OCI-LY1 (cell line): ENCODE results near the gene CCDC8.

Experiments used
- H2AFZ ChIP-seq: fragments of 200-600 bp; sonication (generic), shearing (Covaris generic); 2 replicates; pipeline ENCODE4 v1.6.0; 2014; ENCODE audit warnings: antibody characterized with exemption, mild to moderate bottlenecking, low read length
- H3F3A ChIP-seq: fragments of 200-600 bp; sonication (generic), shearing (Covaris generic); 2 replicates; pipeline ENCODE4 v1.6.0; 2014; ENCODE audit warnings: mild to moderate bottlenecking, antibody characterized with exemption, low read length, moderate library complexity; ENCODE audit not compliant: insufficient read depth
- H3K27ac ChIP-seq: fragments of 200-600 bp; sonication (generic); 2 replicates; pipeline ENCODE4 v1.5.1; 2014; ENCODE audit warnings: low read length, mixed run types, mild to moderate bottlenecking, low read depth; ENCODE audit not compliant: poor library complexity, severe bottlenecking
- H3K27me3 ChIP-seq: fragments of 200-600 bp; sonication (generic); 2 replicates; pipeline ENCODE4 v1.6.0; 2014; ENCODE audit warnings: antibody characterized with exemption, mild to moderate bottlenecking, low read length, moderate library complexity; ENCODE audit not compliant: insufficient read depth
- H3K36me3 ChIP-seq: fragments of 200-600 bp; sonication (generic); 2 replicates; pipeline ENCODE4 v1.6.1; 2014; ENCODE audit warnings: mild to moderate bottlenecking, antibody characterized with exemption, low read length, moderate library complexity, mixed read lengths; ENCODE audit not compliant: insufficient read depth
- H3K4me1 ChIP-seq: fragments of 200-600 bp; sonication (generic); 2 replicates; pipeline ENCODE4 v1.5.1; 2014; ENCODE audit warnings: mild to moderate bottlenecking, low read length, moderate library complexity; ENCODE audit not compliant: insufficient read depth, severe bottlenecking
- H3K4me2 ChIP-seq: fragments of 200-600 bp; sonication (generic), shearing (Covaris generic); 2 replicates; pipeline ENCODE4 v1.6.1; 2014; ENCODE audit warnings: low read length
- H3K4me3 ChIP-seq: fragments of 200-600 bp; sonication (generic); 2 replicates; pipeline ENCODE4 v1.5.1; 2014; ENCODE audit warnings: low read length, low read depth, mild to moderate bottlenecking, mixed read lengths; ENCODE audit not compliant: poor library complexity, severe bottlenecking
- H3K79me2 ChIP-seq: fragments of 200-600 bp; shearing (Covaris generic); 2 replicates; pipeline ENCODE4 v1.6.1; 2016; ENCODE audit warnings: mixed run types, low read length, mixed read lengths; ENCODE audit not compliant: insufficient read depth
- H3K9ac ChIP-seq: fragments of 200-600 bp; sonication (generic), shearing (Covaris generic); 2 replicates; pipeline ENCODE4 v1.6.1; 2014; ENCODE audit warnings: mild to moderate bottlenecking, low read length, mixed read lengths
- H3K9me2 ChIP-seq: fragments of 200-600 bp; sonication (generic), shearing (Covaris generic); 2 replicates; pipeline ENCODE4 v1.6.1; 2014; ENCODE audit warnings: low read depth, mild to moderate bottlenecking, low read length, mixed read lengths
- H3K9me3 ChIP-seq: fragments of 200-600 bp; shearing (Covaris generic); 2 replicates; pipeline ENCODE4 v1.6.1; 2014; ENCODE audit warnings: low read length, mixed read lengths
- H4K20me1 ChIP-seq: fragments of 200-600 bp; sonication (generic), shearing (Covaris generic); 2 replicates; pipeline ENCODE4 v1.6.0; 2016; ENCODE audit warnings: mild to moderate bottlenecking, low read length; ENCODE audit not compliant: insufficient read depth
- CTCF ChIP-seq: fragments of 200-600 bp; sonication (generic), shearing (Covaris generic); IDR thresholded peaks from 2 replicates; pipeline ENCODE4 v1.5.1; 2017; ENCODE audit warnings: mild to moderate bottlenecking, antibody characterized with exemption, low read length, moderate library complexity, mixed read lengths
- EZH2 ChIP-seq: fragments of 200-600 bp; sonication (generic), shearing (Covaris generic); IDR thresholded peaks from 2 replicates; pipeline ENCODE4 v1.8.0; 2017; ENCODE audit warnings: borderline replicate concordance, mixed run types, mild to moderate bottlenecking, antibody characterized with exemption, low read length, moderate library complexity, mixed read lengths

The CCDC8 gene

DNA sequence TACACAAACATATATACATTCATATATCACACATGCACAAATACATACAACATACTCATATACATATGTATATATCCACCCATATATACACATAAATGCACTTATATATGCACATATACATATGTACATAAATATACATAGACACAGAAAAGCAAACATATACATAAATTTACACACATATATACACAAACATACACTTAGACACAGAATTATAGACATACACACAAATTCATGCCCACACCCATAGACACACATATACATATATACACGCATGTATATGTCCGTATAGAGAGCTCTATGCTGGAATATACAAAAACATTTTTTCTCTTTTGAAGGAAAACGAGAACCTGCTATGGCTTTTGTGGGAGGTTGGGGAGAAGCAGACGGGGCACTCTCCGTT lies 37.4 kb upstream of the CCDC8 start:
- H3K4me3 ChIP-seq = no peak overlapping the region
- no peak overlapping the region for H3K4me2 ChIP-seq
- H2AFZ ChIP-seq = no peak overlapping the region
- H4K20me1 ChIP-seq = no peaks in the 10 kb centered on the region
- no peak overlapping the region for H3K9ac ChIP-seq
- no peaks in the 10 kb centered on the region for H3K36me3 ChIP-seq
- no peak overlapping the region for H3K27ac ChIP-seq
- no peaks in the 10 kb centered on the region for H3K27me3 ChIP-seq
- no peaks in the 10 kb centered on the region for H3K9me2 ChIP-seq
- no peaks in the 10 kb centered on the region for H3K79me2 ChIP-seq
- no peaks in the 10 kb centered on the region for H3K4me1 ChIP-seq
- TF ChIP-seq CTCF = no peak
- TF ChIP-seq EZH2 = no peak
- H3K9me3 ChIP-seq = no peaks in the 10 kb centered on the region
- no peaks in the 10 kb centered on the region for H3F3A ChIP-seq

GRCh38 chr19:46449228-46449627 lies 35.9 kb upstream of the CCDC8 start:
- no peaks in the 10 kb centered on the region for H4K20me1 ChIP-seq
- H3K27ac ChIP-seq = no peak overlapping the region
- H3K79me2 ChIP-seq = no peaks in the 10 kb centered on the region
- H3K4me3 ChIP-seq = no peak overlapping the region
- H3K4me1 ChIP-seq = no peaks in the 10 kb centered on the region
- H3K9ac ChIP-seq = no peak overlapping the region
- no peaks in the 10 kb centered on the region for H3K36me3 ChIP-seq
- H2AFZ ChIP-seq = no peak overlapping the region
- no peaks in the 10 kb centered on the region for H3K9me2 ChIP-seq
- TF ChIP-seq EZH2 = no peak
- TF ChIP-seq CTCF = no peak
- no peak overlapping the region for H3K4me2 ChIP-seq
- H3K9me3 ChIP-seq = no peaks in the 10 kb centered on the region
- H3K27me3 ChIP-seq = no peaks in the 10 kb centered on the region
- H3F3A ChIP-seq = no peaks in the 10 kb centered on the region

- Histone ChIP-seq H3K4me3 (no peak overlapping the region), H3K4me1 (no peaks in the 10 kb centered on the region), H3K9me2 (no peaks in the 10 kb centered on the region), H2AFZ (no peak overlapping the region), H3K9ac (no peak overlapping the region), H3F3A (no peaks in the 10 kb centered on the region), H4K20me1 (no peaks in the 10 kb centered on the region), H3K9me3 (no peaks in the 10 kb centered on the region), H3K36me3 (no peaks in the 10 kb centered on the region), H3K27me3 (no peaks in the 10 kb centered on the region), H3K79me2 (no peaks in the 10 kb centered on the region), H3K27ac (no peak overlapping the region), H3K4me2 (no peak overlapping the region)
- TF ChIP-seq CTCF (no peak), EZH2 (no peak)
These were observed 35.2 kb upstream of the CCDC8 start for GRCh38 chr19:46448601-46449000.
